Loucy (cell line): ENCODE results near the gene ARSD.
"Not testable (repeated sequence)": the region's sequence is repeated elsewhere in the genome, so short reads cannot be mapped to it uniquely, and the experiment has no call there.

ENCODE experiments used
- H2AFZ ChIP-seq: fragments of 200-600 bp; sonication (generic); 2 replicates; pipeline ENCODE4 v1.6.0; 2016; ENCODE audit warnings: antibody characterized with exemption, mild to moderate bottlenecking, low read length, moderate library complexity
- H3F3A ChIP-seq: fragments of 200-600 bp; 2 replicates; pipeline ENCODE4 v1.6.0; 2016; ENCODE audit warnings: antibody characterized with exemption, low read depth, mild to moderate bottlenecking
- H3K27me3 ChIP-seq: fragments of 200-600 bp; sonication (generic); 2 replicates; pipeline ENCODE4 v1.6.1; 2014; ENCODE audit warnings: low read length, mild to moderate bottlenecking; ENCODE audit not compliant: insufficient read depth, poor library complexity, severe bottlenecking
- H3K36me3 ChIP-seq: fragments of 200-600 bp; sonication (generic); 2 replicates; pipeline ENCODE4 v1.6.1; 2016; ENCODE audit warnings: low read length; ENCODE audit not compliant: insufficient read depth
- H3K4me1 ChIP-seq: fragments of 200-600 bp; sonication (generic); 2 replicates; pipeline ENCODE4 v1.5.1; 2014; ENCODE audit warnings: low read length, mild to moderate bottlenecking; ENCODE audit not compliant: insufficient read depth, poor library complexity, severe bottlenecking
- H3K4me2 ChIP-seq: fragments of 200-600 bp; sonication (generic); 2 replicates; pipeline ENCODE4 v1.6.0; 2014; ENCODE audit warnings: antibody characterized with exemption, low read length, low read depth, mild to moderate bottlenecking; ENCODE audit not compliant: poor library complexity, severe bottlenecking
- H3K4me3 ChIP-seq: fragments of 200-600 bp; sonication (generic); 2 replicates; pipeline ENCODE4 v1.5.1; 2014; ENCODE audit warnings: low read length, mild to moderate bottlenecking, mixed read lengths; ENCODE audit not compliant: poor library complexity, severe bottlenecking
- H3K79me2 ChIP-seq: fragments of 200-600 bp; sonication (generic); 2 replicates; pipeline ENCODE4 v1.6.1; 2014; ENCODE audit warnings: low read length; ENCODE audit not compliant: insufficient read depth
- H3K9ac ChIP-seq: fragments of 200-600 bp; sonication (generic); 2 replicates; pipeline ENCODE4 v1.6.0; 2014; ENCODE audit warnings: mild to moderate bottlenecking, low read depth, low read length, moderate library complexity; ENCODE audit not compliant: poor library complexity, severe bottlenecking
- H3K9me2 ChIP-seq: fragments of 200-600 bp; sonication (generic); replicated peaks from 2 replicates; pipeline ENCODE4 v1.6.1; 2016; ENCODE audit warnings: low read depth, low read length, mixed read lengths
- H3K9me3 ChIP-seq: fragments of 200-600 bp; sonication (generic); 2 replicates; pipeline ENCODE4 v1.6.1; 2014; ENCODE audit warnings: mild to moderate bottlenecking, antibody characterized with exemption, low read length, low read depth; ENCODE audit not compliant: insufficient read depth
- H4K20me1 ChIP-seq: fragments of 200-600 bp; sonication (generic); 2 replicates; pipeline ENCODE4 v1.6.0; 2014; ENCODE audit warnings: antibody characterized with exemption, low read length, mild to moderate bottlenecking; ENCODE audit not compliant: insufficient read depth, poor library complexity, severe bottlenecking
- CTCF ChIP-seq: fragments of 200-600 bp; sonication (generic); conservative IDR thresholded peaks from 2 replicates; pipeline ENCODE4 v1.5.1; 2014; ENCODE audit warnings: mild to moderate bottlenecking, antibody characterized with exemption, low read length
- EZH2phosphoT487 ChIP-seq: fragments of 200-600 bp; IDR thresholded peaks from 2 replicates; pipeline ENCODE4 v1.6.1; 2018; ENCODE audit warnings: antibody characterized with exemption, mild to moderate bottlenecking, moderate library complexity, borderline replicate concordance

Gene ARSD

GRCh38 chrX:2897311-2897689 is 31.8 kb downstream of the ARSD start:
- Histone ChIP-seq H3K36me3 (no peaks in the 10 kb centered on the region), H3K9me2 (no peaks in the 10 kb centered on the region), H3K27me3 (no peaks in the 10 kb centered on the region), H3K9me3 (no peaks in the 10 kb centered on the region), H4K20me1 (no peaks in the 10 kb centered on the region), H3K79me2 (no peaks in the 10 kb centered on the region), H3K9ac (no peak overlapping the region), H3F3A (no peaks in the 10 kb centered on the region), H2AFZ (no peak overlapping the region), H3K4me2 (no peak overlapping the region), H3K4me1 (no peaks in the 10 kb centered on the region), H3K4me3 (no peak overlapping the region)
- TF ChIP-seq CTCF, result no peak
- no peak for TF ChIP-seq EZH2phosphoT487

GRCh38 chrX:2894885-2895292 is 34.2 kb downstream of the ARSD start:
- no peak overlapping the region for H3K9ac ChIP-seq
- no peaks in the 10 kb centered on the region for H3F3A ChIP-seq
- H3K36me3 ChIP-seq, result no peaks in the 10 kb centered on the region
- no peaks in the 10 kb centered on the region for H3K9me2 ChIP-seq
- no peak overlapping the region for H2AFZ ChIP-seq
- no peak overlapping the region for H3K4me3 ChIP-seq
- no peak overlapping the region for H3K4me2 ChIP-seq
- no peaks in the 10 kb centered on the region for H3K79me2 ChIP-seq
- no peak for TF ChIP-seq CTCF
- no peak for TF ChIP-seq EZH2phosphoT487
- no peaks in the 10 kb centered on the region for H3K4me1 ChIP-seq
- no peaks in the 10 kb centered on the region for H3K27me3 ChIP-seq
- no peaks in the 10 kb centered on the region for H3K9me3 ChIP-seq
- H4K20me1 ChIP-seq, result no peaks in the 10 kb centered on the region

GRCh38 chrX:2892816-2893215 is 36.3 kb downstream of the ARSD start:
- Histone ChIP-seq H3K9ac (no peak overlapping the region), H3K27me3 (no peaks in the 10 kb centered on the region), H2AFZ (no peak overlapping the region), H3K9me3 (no peaks in the 10 kb centered on the region), H3K4me1 (no peaks in the 10 kb centered on the region), H3K4me3 (no peak overlapping the region), H3K79me2 (no peaks in the 10 kb centered on the region), H4K20me1 (no peaks in the 10 kb centered on the region), H3F3A (no peaks in the 10 kb centered on the region), H3K9me2 (no peaks in the 10 kb centered on the region), H3K4me2 (no peak overlapping the region), H3K36me3 (no peaks in the 10 kb centered on the region)
- TF ChIP-seq EZH2phosphoT487, result no peak
- no peak for TF ChIP-seq CTCF

GRCh38 chrX:2890536-2891460 is 38.3 kb downstream of the ARSD start:
- H3K4me1 ChIP-seq, H3K36me3 ChIP-seq, H3K4me3 ChIP-seq, H3F3A ChIP-seq, H3K9me3 ChIP-seq, H3K79me2 ChIP-seq, H3K9me2 ChIP-seq, H3K4me2 ChIP-seq, H3K27me3 ChIP-seq, H3K9ac ChIP-seq, H4K20me1 ChIP-seq: not testable (repeated sequence)
- H2AFZ ChIP-seq, result 0 out of 2 replicates have a peak overlapping the region, but pooled peaks have one; percentile 64
